ENCODE data around the gene CELF2. TPM values are rescaled to one million over a fixed set of nuclear protein-coding genes. Genes with fewer than 3 reads are reported as not detected.

CELF2 gene
- total RNA-seq, 1 donor from 2014 or later, result 77.6 TPM

DNA sequence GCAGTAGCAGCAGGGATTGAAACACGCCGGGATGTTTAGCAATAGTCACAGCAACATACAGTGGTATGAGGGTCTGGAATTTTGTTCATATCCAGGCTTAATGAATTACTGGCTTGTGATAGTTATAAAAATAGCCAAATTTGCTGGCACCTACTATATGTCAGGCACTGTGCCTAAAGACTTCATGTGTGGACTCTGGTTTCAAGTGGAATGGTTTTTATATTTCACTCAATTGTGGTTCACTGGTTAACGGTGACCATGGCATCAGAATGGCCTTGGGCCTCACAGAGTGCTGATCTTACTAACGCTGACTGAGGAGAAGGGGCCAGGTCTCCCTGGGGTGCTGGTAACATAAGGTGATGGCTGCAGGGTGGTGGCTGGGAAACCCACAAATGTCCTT lies 55.7 kb downstream of the CELF2 start:
- H3K36me3 Mint-ChIP-seq (ENCODE audit: low read depth), result no peaks in the 10 kb centered on the region
- H3K9me3 Mint-ChIP-seq, result no peaks in the 10 kb centered on the region
- H3K27me3 Mint-ChIP-seq (ENCODE audit: low read depth), result no peaks in the 10 kb centered on the region
- no peak for DNase-seq (ENCODE audit: low read depth, low spot score)
- H3K27ac Mint-ChIP-seq (ENCODE audit: unreplicated experiment), result no peak overlapping the region
- peaks cover 51% of the 10 kb centered on the region for H3K4me1 Mint-ChIP-seq
- H3K4me3 Mint-ChIP-seq, result no peak overlapping the region
- TF ChIP-seq, protein P1, sequence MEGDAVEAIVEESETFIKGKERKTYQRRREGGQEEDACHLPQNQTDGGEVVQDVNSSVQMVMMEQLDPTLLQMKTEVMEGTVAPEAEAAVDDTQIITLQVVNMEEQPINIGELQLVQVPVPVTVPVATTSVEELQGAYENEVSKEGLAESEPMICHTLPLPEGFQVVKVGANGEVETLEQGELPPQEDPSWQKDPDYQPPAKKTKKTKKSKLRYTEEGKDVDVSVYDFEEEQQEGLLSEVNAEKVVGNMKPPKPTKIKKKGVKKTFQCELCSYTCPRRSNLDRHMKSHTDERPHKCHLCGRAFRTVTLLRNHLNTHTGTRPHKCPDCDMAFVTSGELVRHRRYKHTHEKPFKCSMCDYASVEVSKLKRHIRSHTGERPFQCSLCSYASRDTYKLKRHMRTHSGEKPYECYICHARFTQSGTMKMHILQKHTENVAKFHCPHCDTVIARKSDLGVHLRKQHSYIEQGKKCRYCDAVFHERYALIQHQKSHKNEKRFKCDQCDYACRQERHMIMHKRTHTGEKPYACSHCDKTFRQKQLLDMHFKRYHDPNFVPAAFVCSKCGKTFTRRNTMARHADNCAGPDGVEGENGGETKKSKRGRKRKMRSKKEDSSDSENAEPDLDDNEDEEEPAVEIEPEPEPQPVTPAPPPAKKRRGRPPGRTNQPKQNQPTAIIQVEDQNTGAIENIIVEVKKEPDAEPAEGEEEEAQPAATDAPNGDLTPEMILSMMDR (conservative IDR thresholded peaks at IDR 0.05), result no peak

DNA sequence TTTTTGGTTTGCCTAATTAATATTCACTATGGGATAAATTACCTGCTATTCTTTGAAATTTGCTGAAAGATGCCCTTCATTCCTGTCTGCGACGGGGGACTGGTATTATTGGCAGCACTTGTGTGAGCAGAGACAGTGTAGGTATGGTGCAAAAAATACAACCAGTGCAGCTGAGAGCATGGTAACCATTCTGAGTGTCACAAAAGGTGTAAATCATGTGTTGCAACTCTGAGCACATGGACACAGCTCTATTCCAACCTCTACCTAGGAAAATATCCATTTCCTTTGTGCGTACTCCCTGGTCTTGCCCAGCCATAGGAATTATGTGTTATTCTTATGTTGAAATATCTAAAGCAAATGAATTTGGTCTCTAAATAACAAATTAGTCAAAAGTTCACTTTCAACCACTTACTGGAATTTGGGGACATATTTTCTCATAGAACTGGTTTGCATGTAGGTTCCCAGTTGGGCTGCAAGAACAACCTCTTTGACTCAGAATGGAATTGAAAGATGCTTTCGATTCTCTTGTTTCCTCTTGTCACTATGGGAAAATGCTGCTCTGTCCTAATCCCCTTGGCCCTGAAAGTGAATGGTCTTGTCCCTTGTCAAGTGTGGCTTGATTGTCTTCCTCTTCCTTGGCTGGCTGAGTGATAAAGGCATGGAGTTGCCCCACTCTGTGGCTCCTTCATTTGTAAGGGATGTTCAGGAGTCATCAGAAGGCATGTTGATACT lies 57.0 kb downstream of the CELF2 start:
- Mint-ChIP-seq H3K4me3 (no peak overlapping the region), H3K27me3 (ENCODE audit: low read depth) (no peaks in the 10 kb centered on the region), H3K27ac (ENCODE audit: unreplicated experiment) (no peak overlapping the region), H3K4me1 (peaks cover 56% of the 10 kb centered on the region), H3K9me3 (no peaks in the 10 kb centered on the region), H3K36me3 (ENCODE audit: low read depth) (no peaks in the 10 kb centered on the region)
- DNase-seq (ENCODE audit: low read depth, low spot score), result no peak
- TF ChIP-seq, protein P1 (conservative IDR thresholded peaks at IDR 0.05), result no peak

DNA sequence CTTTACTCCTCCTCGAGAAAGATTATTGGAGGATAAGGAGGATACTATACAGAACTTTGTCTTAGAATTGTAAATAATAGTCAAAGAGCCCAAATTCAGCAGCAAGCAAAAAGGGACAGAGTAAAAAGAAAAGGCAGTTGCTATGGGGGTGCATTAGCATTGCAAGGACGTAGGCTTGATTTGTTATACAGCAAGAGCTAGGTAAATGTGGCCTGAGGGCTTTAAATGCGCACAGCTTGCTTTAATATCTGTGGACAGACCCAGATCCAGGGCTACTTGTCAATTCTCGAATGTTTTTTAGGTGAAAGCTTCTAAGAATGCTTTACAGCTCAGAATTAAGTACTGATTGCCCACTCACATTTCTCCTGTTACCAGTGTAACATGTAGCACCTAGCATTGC lies 58.5 kb downstream of the CELF2 start:
- Mint-ChIP-seq H3K9me3 (no peaks in the 10 kb centered on the region), H3K36me3 (ENCODE audit: low read depth) (peaks cover 3% of the 10 kb centered on the region), H3K4me1 (peaks cover 55% of the 10 kb centered on the region), H3K27ac (ENCODE audit: unreplicated experiment) (no peak overlapping the region), H3K27me3 (ENCODE audit: low read depth) (no peaks in the 10 kb centered on the region), H3K4me3 (no peak overlapping the region)
- DNase-seq (ENCODE audit: low read depth, low spot score), result no peak
- TF ChIP-seq, protein P1 (conservative IDR thresholded peaks at IDR 0.05), result no peak

DNA sequence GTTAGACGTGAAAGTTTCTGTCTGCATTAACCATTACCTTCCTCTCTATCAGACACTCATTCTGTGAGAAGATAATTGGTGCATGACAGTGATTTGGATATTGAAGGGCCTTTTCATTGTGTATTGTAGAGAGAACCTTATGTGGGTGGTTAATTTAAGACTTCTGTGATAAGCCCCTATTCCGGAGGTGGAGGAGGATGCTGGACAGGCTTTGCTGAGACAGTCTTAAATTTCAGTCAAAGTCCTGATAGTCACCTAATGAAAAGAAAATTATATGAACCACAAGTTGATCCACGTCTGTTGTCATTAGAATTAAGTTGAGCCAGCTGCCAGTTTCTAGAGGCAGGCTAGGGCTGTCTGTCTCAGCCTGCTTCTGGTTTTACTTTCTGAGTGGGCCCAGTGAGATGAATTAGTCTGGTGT lies 62.9 kb downstream of the CELF2 start:
- Mint-ChIP-seq H3K4me3 (no peak overlapping the region), H3K9me3 (no peaks in the 10 kb centered on the region), H3K27ac (ENCODE audit: unreplicated experiment) (no peak overlapping the region), H3K36me3 (ENCODE audit: low read depth) (peaks cover 3% of the 10 kb centered on the region), H3K27me3 (ENCODE audit: low read depth) (no peaks in the 10 kb centered on the region), H3K4me1 (peaks cover 42% of the 10 kb centered on the region)
- no peak for DNase-seq (ENCODE audit: low read depth, low spot score)
- TF ChIP-seq, protein P1 (conservative IDR thresholded peaks at IDR 0.05), result no peak

DNA sequence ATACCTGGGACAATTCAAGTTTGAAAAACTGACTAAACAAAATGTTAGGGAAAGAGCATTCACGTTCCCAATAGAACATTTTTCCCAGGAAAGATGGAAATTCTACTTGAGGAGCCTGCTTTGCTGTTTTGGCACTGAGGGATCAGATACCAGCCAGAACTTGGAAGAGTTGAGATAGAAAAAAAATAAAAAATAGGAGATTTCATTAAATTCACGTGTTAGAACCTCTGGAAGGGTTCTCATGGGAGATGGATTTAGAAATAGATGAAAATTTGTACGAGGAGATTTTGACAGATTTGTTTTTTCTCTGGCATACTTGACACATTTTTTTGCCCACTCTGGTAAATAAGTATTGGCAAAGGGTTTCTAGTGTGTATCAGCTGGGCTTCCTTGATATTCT lies 63.7 kb downstream of the CELF2 start:
- H3K27me3 Mint-ChIP-seq (ENCODE audit: low read depth), result no peaks in the 10 kb centered on the region
- H3K27ac Mint-ChIP-seq (ENCODE audit: unreplicated experiment), result no peak overlapping the region
- TF ChIP-seq, protein P1 (conservative IDR thresholded peaks at IDR 0.05), result no peak
- H3K4me1 Mint-ChIP-seq, result peaks cover 41% of the 10 kb centered on the region
- DNase-seq (ENCODE audit: low read depth, low spot score), result no peak
- H3K36me3 Mint-ChIP-seq (ENCODE audit: low read depth), result peaks cover 3% of the 10 kb centered on the region
- no peak overlapping the region for H3K4me3 Mint-ChIP-seq
- no peaks in the 10 kb centered on the region for H3K9me3 Mint-ChIP-seq
